DND-41 (cell line): ENCODE results near the gene ARHGAP24.

ENCODE experiments used
- ATAC-seq: fragments of 200-7000 bp; cut with Tn5 transposase; 3 replicates; pipeline ENCODE4 v1.9.1; 2021; ENCODE audit warnings: low read depth; ENCODE audit not compliant: insufficient read depth
- DNase-seq: peaks from one replicate; pipeline ENCODE4 v3.0.0-alpha.2; 2020
- H2AFZ ChIP-seq: 2 replicates; pipeline ENCODE4 v1.6.0; 2012; ENCODE audit warnings: low read depth, low read length
- H3K27ac ChIP-seq: 2 replicates; pipeline ENCODE4 v1.5.1; 2012; ENCODE audit warnings: low read length, inconsistent platforms
- H3K27me3 ChIP-seq: fragments of 200-600 bp; sonication (generic); 2 replicates; pipeline ENCODE4 v1.6.0; 2012; ENCODE audit warnings: low read length, mild to moderate bottlenecking, inconsistent platforms; ENCODE audit not compliant: insufficient read depth, poor library complexity
- H3K36me3 ChIP-seq: 2 replicates; pipeline ENCODE4 v1.5.1; 2012; ENCODE audit warnings: low read length, inconsistent platforms; ENCODE audit not compliant: insufficient read depth
- H3K4me1 ChIP-seq: 2 replicates; pipeline ENCODE4 v1.5.1; 2012; ENCODE audit warnings: mild to moderate bottlenecking, low read length; ENCODE audit not compliant: insufficient read depth
- H3K4me2 ChIP-seq: 2 replicates; pipeline ENCODE4 v1.6.0; 2012; ENCODE audit warnings: mild to moderate bottlenecking, moderate library complexity, low read length, inconsistent platforms; ENCODE audit not compliant: insufficient read depth
- H3K4me3 ChIP-seq, 2 experiments: fragments of 200-600 bp in 1 of 2; shearing (Covaris generic) in 1 of 2; 2 replicates each; pipeline ENCODE4 v1.5.1; 2012 to 2016; ENCODE audit warnings: inconsistent platforms in 2 of 2, low read length in 2 of 2, mild to moderate bottlenecking in 2 of 2, low read depth in 1 of 2, moderate library complexity in 1 of 2
- H3K79me2 ChIP-seq: 2 replicates; pipeline ENCODE4 v1.6.0; 2012; ENCODE audit warnings: low read length, inconsistent platforms; ENCODE audit not compliant: insufficient read depth
- H3K9ac ChIP-seq: 2 replicates; pipeline ENCODE4 v1.6.0; 2012; ENCODE audit warnings: low read depth, mild to moderate bottlenecking, inconsistent platforms, low read length, moderate library complexity
- H3K9me3 ChIP-seq: 2 replicates; pipeline ENCODE4 v1.5.1; 2012; ENCODE audit warnings: low read length, moderate library complexity, mild to moderate bottlenecking, inconsistent platforms; ENCODE audit not compliant: insufficient read depth, severe bottlenecking
- H4K20me1 ChIP-seq: 2 replicates; pipeline ENCODE4 v1.6.0; 2012; ENCODE audit warnings: low read length; ENCODE audit not compliant: insufficient read depth
- EZH2 ChIP-seq: IDR thresholded peaks from 3 replicates; pipeline ENCODE4 v1.6.1; 2012; ENCODE audit warnings: borderline replicate concordance, low read depth, mild to moderate bottlenecking, moderate library complexity, low read length, inconsistent platforms; ENCODE audit not compliant: severe bottlenecking
- TF ChIP-seq, protein P1 (sequence below): IDR thresholded peaks from 2 replicates; pipeline ENCODE4 v1.5.1; 2012; ENCODE audit warnings: borderline replicate concordance, low read length, moderate library complexity, mild to moderate bottlenecking; ENCODE audit not compliant: poor library complexity, severe bottlenecking; ENCODE audit errors: extremely low read depth

ARHGAP24 gene

DNA sequence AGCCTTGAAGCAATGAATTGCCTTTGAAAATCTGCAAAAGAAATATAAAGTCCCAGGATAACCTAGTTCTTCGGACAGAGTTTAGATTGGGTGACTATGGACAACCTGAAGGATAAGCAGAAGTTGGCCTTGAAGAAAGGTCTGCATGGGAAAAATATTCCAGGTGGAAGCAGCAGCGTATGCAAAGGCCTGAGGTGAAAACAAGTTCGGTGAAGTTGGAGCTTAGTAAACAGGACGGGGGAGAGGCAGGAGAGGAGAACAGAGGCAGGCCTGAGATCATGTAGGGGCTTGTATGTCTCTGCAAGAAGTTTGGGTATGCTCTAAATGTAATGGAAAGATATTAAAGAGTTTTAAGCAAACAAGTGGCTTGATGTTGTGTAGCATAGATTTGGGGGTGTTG lies 176.0 kb downstream of the ARHGAP24 start:
- Histone ChIP-seq H3K4me2 (no peak overlapping the region), H2AFZ (no peak overlapping the region), H3K9me3 (no peaks in the 10 kb centered on the region), H3K27me3 (no peaks in the 10 kb centered on the region), H3K36me3 (no peaks in the 10 kb centered on the region), H3K4me1 (no peaks in the 10 kb centered on the region), H3K79me2 (no peaks in the 10 kb centered on the region), H3K4me3 (no peak overlapping the region), H3K27ac (no peak overlapping the region), H3K9ac (no peak overlapping the region), H4K20me1 (no peaks in the 10 kb centered on the region)
- DNase-seq (no peak), ATAC-seq (no peak)
- TF ChIP-seq EZH2 = no peak
- TF ChIP-seq, protein P1, sequence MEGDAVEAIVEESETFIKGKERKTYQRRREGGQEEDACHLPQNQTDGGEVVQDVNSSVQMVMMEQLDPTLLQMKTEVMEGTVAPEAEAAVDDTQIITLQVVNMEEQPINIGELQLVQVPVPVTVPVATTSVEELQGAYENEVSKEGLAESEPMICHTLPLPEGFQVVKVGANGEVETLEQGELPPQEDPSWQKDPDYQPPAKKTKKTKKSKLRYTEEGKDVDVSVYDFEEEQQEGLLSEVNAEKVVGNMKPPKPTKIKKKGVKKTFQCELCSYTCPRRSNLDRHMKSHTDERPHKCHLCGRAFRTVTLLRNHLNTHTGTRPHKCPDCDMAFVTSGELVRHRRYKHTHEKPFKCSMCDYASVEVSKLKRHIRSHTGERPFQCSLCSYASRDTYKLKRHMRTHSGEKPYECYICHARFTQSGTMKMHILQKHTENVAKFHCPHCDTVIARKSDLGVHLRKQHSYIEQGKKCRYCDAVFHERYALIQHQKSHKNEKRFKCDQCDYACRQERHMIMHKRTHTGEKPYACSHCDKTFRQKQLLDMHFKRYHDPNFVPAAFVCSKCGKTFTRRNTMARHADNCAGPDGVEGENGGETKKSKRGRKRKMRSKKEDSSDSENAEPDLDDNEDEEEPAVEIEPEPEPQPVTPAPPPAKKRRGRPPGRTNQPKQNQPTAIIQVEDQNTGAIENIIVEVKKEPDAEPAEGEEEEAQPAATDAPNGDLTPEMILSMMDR = no peak

DNA sequence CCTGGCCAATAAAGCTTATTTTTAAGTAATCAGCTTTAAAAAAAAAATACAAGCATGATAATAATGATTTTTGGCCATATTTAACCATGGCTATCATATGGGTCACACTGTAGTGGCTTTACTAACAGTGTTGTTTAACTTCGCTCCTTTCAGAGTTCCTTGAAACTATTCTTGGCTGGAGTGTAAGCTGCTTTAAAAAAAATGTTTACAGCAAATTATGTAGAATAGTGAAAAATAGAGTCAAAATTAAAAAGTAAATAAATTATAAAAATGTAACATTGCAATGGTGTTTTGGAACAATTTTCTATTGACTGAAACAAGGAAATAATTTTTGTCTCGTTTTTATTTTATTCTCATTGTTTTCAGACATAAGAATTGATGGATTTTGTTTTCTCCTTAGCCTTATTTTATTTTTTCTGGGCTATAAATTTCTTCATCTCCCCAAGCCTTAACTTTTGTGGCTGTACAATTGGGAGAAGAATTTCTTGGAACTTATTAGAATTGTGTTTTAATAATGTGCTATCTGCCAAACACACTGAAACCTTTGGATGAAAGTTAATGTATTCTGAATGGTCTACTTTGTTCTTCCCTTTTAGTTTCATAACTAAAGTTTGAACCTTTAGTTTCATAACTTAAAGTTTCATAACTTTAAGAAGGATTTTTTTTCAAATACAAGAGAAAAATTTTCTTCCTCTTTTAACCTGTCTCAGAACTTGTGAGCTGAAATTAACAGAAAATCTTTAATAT lies 182.0 kb downstream of the ARHGAP24 start:
- H3K9me3 ChIP-seq = no peaks in the 10 kb centered on the region
- no peak overlapping the region for H3K27ac ChIP-seq
- no peak for DNase-seq

DNA sequence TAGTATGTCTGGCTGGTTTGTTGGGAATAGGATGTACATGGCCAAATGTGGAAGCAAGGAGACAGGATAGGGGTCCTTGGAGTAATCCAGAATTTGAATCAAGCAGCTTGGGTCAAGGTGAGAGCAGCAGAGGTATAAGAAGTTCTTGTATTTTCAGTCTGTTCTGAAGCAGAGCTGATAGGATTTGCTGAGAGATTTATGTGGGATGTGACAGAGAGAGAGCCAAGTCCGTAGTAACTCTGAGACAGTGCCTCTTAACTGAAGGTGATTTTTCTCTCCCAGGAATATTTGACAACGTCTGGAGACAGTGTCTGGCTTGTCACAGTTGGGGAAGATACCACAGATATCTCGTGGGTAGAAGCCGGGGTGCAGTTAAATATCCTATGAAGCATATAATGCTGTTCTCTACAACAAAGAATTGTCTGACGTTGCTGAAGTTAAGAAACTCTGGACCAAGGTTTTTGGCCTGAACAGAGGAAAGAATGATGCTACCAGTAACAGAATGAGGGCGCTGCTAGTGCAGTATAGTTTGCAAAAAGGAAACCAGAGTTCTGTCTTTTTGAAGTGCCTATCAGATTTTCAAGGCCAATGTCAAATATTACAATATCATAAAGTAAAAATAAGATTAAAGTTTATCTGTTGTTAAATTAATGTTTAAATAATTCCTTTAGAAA lies 184.0 kb downstream of the ARHGAP24 start:
- no peak overlapping the region for H3K4me3 ChIP-seq
- H2AFZ ChIP-seq = no peak overlapping the region
- ATAC-seq = no peak

More for the DNA sequence above, 182.0 kb downstream of the ARHGAP24 start:
- Histone ChIP-seq H3K4me2 (no peak overlapping the region), H3K36me3 (no peaks in the 10 kb centered on the region), H3K9ac (no peak overlapping the region), H2AFZ (no peak overlapping the region), H4K20me1 (no peaks in the 10 kb centered on the region), H3K79me2 (no peaks in the 10 kb centered on the region), H3K4me3 (no peak overlapping the region), H3K27me3 (no peaks in the 10 kb centered on the region), H3K4me1 (no peaks in the 10 kb centered on the region)
- no peak for ATAC-seq
- TF ChIP-seq, protein P1 = no peak
- no peak for TF ChIP-seq EZH2

More for the DNA sequence above, 184.0 kb downstream of the ARHGAP24 start:
- TF ChIP-seq, protein P1 = no peak
- no peak for TF ChIP-seq EZH2
- H3K9ac ChIP-seq = no peak overlapping the region
- no peak overlapping the region for H3K4me2 ChIP-seq
- no peaks in the 10 kb centered on the region for H4K20me1 ChIP-seq
- H3K79me2 ChIP-seq = no peaks in the 10 kb centered on the region
- no peaks in the 10 kb centered on the region for H3K9me3 ChIP-seq
- no peak overlapping the region for H3K27ac ChIP-seq
- no peaks in the 10 kb centered on the region for H3K27me3 ChIP-seq
- no peak for DNase-seq
- H3K4me1 ChIP-seq = no peaks in the 10 kb centered on the region
- no peaks in the 10 kb centered on the region for H3K36me3 ChIP-seq
